GM12875 (cell line): ENCODE data around the gene ZFHX3.

Experiments used
- H3K4me3 ChIP-seq: one replicate; pipeline ENCODE4 v1.5.1; 2011; ENCODE audit warnings: low read depth, low read length, control low read depth
- TF ChIP-seq, protein P1 (sequence below): IDR thresholded peaks from 2 replicates; pipeline ENCODE4 v1.5.1; 2011; ENCODE audit warnings: low read depth, mild to moderate bottlenecking, control low read depth, inconsistent platforms, low read length, moderate library complexity, borderline replicate concordance; ENCODE audit not compliant: insufficient read depth

Gene ZFHX3

DNA sequence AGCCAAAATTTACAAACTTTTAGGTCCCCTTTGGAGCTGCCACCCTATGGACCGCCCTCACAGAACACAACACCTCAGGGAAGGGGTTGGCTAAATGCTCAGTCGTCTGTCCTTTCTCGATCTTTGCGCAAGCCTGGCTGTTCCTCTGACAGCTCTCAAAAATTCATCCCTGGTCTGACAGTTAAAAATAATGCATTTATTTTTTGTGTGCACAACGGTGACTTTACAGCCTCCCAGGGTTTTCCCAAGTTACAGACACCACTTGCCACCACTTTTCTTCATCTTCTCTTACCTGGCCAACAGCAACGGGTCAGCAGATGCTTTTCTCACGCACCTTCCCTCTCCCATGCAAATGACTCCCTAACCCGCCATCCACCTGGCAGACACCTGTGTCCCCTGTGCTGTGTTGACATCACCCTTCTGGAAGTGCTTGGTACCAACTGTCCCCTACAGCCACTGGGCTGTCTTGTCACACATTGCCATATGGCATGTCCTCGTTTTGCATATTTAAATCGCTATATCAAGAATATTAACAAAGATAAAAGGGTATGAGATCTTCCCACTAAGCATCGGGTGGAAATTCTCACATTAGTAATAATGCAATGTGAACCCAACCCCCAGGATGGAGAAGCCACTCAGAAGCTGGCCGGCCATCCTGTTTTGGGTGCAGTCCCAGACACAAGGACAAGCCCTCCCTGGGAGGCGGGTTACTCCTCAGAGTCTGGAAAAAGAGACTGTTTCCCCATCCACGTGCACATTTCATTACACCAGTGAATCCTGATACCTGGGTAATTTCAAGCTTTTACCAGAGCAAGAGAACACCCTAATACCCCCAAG lies 187.0 kb downstream of the ZFHX3 start:
- TF ChIP-seq, protein P1, sequence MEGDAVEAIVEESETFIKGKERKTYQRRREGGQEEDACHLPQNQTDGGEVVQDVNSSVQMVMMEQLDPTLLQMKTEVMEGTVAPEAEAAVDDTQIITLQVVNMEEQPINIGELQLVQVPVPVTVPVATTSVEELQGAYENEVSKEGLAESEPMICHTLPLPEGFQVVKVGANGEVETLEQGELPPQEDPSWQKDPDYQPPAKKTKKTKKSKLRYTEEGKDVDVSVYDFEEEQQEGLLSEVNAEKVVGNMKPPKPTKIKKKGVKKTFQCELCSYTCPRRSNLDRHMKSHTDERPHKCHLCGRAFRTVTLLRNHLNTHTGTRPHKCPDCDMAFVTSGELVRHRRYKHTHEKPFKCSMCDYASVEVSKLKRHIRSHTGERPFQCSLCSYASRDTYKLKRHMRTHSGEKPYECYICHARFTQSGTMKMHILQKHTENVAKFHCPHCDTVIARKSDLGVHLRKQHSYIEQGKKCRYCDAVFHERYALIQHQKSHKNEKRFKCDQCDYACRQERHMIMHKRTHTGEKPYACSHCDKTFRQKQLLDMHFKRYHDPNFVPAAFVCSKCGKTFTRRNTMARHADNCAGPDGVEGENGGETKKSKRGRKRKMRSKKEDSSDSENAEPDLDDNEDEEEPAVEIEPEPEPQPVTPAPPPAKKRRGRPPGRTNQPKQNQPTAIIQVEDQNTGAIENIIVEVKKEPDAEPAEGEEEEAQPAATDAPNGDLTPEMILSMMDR, result no peak
- no peak overlapping the region for H3K4me3 ChIP-seq

DNA sequence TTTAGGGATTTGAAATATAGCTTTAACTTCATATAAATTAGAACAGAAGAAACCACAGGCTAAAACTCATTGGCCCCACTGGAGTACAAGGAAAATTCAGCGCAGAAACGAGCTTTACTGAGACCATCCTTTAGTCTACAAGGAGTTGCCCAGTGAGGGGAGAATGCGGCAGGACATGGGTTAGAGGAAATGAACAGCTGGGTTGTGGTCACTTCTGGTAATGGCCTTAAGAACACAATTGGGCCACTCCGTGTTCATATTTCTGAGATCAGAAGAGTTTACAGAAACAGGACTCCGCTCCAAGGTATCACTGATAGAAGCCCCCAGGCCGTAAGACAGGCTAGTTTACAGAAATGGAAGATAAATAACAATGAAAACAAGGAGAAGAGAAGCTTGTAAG lies 188.3 kb downstream of the ZFHX3 start:
- TF ChIP-seq, protein P1, result no peak
- H3K4me3 ChIP-seq, result no peak overlapping the region

DNA sequence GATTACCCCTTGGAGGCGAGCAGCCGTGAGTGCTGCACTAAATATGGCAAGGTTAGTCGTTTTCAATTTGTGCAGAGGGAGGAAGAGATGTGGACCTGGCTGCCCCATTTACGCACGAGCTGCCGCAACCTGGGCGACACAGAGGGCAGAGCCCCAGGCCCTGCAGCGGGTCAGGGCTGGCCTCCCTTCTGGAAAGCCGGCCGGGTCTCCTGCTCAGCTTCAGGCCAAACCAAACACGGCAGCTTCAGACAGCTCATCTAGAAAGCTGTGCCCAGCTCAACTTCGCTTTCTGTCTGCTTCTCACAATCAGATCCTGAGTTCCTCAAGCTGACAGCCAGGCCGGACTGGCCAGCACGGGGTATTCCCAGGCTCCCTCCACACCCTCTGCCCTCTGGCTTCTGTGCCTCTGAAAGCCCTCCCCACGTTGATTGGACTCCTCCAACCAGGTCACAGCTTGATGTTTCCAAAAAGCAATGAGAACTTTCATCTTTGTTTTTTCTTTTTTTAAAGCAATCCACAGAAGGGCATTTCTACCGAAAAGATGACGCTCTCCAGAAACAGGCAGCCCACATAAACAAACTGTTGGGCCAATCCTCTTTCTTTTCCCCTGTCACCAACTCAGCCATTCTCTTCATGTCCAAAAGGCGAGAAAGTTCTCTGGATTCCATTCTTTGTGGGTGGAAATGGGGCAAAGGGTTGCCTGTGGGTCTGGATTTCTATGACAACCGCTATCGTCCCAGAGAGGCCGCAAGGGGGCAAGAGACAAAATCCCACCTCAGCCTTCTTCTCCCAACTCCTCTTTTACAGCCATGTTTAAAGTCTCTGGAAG lies 189.0 kb downstream of the ZFHX3 start:
- H3K4me3 ChIP-seq, result no peak overlapping the region
- TF ChIP-seq, protein P1, result no peak

DNA sequence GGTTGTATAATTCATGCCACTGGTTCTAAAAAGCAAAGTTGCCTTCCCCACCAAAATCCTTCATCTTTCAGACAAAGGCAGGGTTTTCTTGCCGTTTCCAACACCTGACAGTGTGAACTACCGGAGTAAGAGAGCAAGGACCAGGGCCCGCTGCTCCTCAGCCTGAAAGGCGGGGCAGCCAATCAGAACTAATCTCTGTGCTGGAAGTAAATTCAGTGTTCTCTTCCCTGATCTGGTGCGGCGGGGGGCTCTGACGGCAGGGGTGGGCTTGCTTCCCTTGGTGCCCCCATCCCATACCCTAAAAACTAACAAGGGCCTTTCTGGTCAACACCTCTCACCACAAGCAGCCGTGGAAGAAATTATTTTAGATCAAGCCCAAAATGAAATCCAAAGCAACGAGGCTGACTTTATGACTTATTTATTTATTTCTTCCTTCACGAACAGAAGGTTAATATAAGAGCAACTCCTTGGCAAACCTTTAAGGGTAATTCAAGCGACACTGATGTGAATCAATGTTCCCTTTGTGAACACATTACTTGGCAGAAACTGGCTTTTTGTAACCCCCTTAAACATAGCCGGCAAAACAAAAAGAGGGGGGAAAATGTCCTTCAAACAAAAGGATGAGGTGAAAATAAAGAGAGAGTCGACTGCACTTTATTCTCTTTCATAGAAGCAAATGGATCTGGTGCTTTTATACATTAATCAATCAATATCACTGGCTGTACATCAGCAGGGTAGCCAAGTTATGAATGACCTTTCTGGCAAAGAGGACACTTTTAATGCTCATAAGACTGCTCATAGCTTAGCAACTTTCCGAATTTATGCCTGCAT lies 189.9 kb downstream of the ZFHX3 start:
- H3K4me3 ChIP-seq, result no peak overlapping the region
- TF ChIP-seq, protein P1, result no peak

DNA sequence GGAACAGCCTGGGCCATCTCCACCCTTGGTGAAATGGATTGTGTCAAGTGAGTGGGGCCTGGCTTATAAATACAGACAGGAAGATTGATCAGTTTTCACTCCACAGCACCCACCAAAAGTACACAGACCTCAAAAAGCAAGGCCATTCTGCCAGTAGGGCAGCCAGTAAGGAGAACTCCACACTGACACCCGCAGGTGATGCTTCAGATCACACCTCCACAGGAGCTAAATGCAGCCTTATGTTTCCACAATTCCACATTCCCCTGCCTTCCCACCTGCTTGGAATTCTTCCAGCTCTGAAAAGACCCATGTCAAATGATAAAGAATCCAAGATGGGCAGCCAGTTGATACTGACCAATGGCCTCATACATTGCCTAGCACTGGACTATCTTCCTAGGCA lies 191.1 kb downstream of the ZFHX3 start:
- no peak overlapping the region for H3K4me3 ChIP-seq
- TF ChIP-seq, protein P1, result peak; percentile 54

DNA sequence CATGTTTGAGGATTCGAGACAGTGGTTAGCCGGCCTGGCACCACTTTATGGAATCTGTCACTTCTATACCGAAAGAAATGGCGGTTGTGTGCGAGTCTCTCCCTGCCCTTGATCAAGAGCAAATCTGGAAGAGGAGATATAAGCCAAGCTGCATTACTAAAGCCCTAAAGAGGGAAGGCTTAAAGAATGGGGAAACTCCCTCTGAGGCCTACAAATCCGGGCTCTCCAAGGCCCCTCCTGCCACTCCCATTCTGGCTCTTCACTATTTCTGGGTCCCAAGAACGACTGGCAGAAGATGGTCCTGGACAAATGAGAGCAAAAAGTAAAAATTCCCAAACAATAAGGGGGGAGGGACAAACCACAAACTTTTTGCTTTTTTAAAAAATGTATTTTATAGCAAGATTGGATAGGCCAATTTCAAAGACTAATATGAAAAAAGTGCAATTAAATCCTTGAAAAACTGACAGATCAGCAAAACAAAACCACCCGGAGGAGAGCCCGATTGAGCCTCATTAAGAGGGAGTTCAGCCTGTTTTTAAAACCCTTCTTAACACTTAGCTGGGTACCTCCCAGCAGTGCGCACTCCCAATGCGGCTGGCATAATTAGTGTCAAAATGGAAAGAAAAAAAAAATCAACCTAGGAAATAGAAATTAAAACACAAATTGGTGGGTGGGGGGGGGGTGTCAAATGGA lies 193.5 kb downstream of the ZFHX3 start:
- H3K4me3 ChIP-seq, result no peak overlapping the region
- TF ChIP-seq, protein P1, result no peak
